Activated gamma-delta T cell (primary cell): ENCODE results near the gene FNDC3B.

Experiments
- DNase-seq: peaks from one replicate; lab custom pipeline; 2025; lab: John Stamatoyannopoulos, UW

FNDC3B gene

GRCh38 chr3:172260381-172260780 lies 221.0 kb downstream of the FNDC3B start:
- no peak for DNase-seq

- no peak for DNase-seq
Measured at GRCh38 chr3:172261054-172261453, 221.7 kb downstream of the FNDC3B start.

GRCh38 chr3:172262991-172263608 lies 223.7 kb downstream of the FNDC3B start:
- DNase-seq = no peak

- DNase-seq = no peak
Measured at GRCh38 chr3:172263781-172264486, 224.6 kb downstream of the FNDC3B start.

GRCh38 chr3:172266103-172266502 lies 226.7 kb downstream of the FNDC3B start:
- no peak for DNase-seq

- DNase-seq = no peak
Measured at GRCh38 chr3:172268425-172268824, 229.0 kb downstream of the FNDC3B start.

GRCh38 chr3:172268868-172269267 lies 229.5 kb downstream of the FNDC3B start:
- no peak for DNase-seq

GRCh38 chr3:172270557-172271166 lies 231.3 kb downstream of the FNDC3B start:
- no peak for DNase-seq

- no peak for DNase-seq
Measured at GRCh38 chr3:172271386-172271976, 232.1 kb downstream of the FNDC3B start.

- no peak for DNase-seq
Measured at GRCh38 chr3:172272698-172273097, 233.3 kb downstream of the FNDC3B start.

- no peak for DNase-seq
Measured at GRCh38 chr3:172273378-172273777, 234.0 kb downstream of the FNDC3B start.

GRCh38 chr3:172274906-172275305 lies 235.5 kb downstream of the FNDC3B start:
- DNase-seq = no peak

GRCh38 chr3:172275586-172275985 lies 236.2 kb downstream of the FNDC3B start:
- no peak for DNase-seq

- no peak for DNase-seq
Measured at GRCh38 chr3:172276103-172276502, 236.7 kb downstream of the FNDC3B start.

- no peak for DNase-seq
Measured at GRCh38 chr3:172277151-172277652, 237.8 kb downstream of the FNDC3B start.

- no peak for DNase-seq
Measured at GRCh38 chr3:172279191-172279640, 239.8 kb downstream of the FNDC3B start.

- DNase-seq = no peak
Measured at GRCh38 chr3:172279974-172280373, 240.6 kb downstream of the FNDC3B start.

GRCh38 chr3:172280406-172281051 lies 241.2 kb downstream of the FNDC3B start:
- no peak for DNase-seq

- no peak for DNase-seq
Measured at GRCh38 chr3:172281884-172282283, 242.5 kb downstream of the FNDC3B start.

- DNase-seq = no peak
Measured at GRCh38 chr3:172282850-172283249, 243.5 kb downstream of the FNDC3B start.

- no peak for DNase-seq
Measured at GRCh38 chr3:172283841-172284357, 244.5 kb downstream of the FNDC3B start.

- no peak for DNase-seq
Measured at GRCh38 chr3:172285844-172286243, 246.5 kb downstream of the FNDC3B start.
